ENCODE results near the gene ZNF804B. TPM values are rescaled to one million over a fixed set of nuclear protein-coding genes. Genes with fewer than 3 reads are reported as not detected.

The ZNF804B gene
- total RNA-seq, 6 donors from 2014 or later, result not detected

GRCh38 chr7:88881136-88881535 lies 121.6 kb downstream of the ZNF804B start:
- no peaks in the 10 kb centered on the region for H3K36me3 ChIP-seq
- no peak for DNase-seq
- no peak overlapping the region for H3K4me3 ChIP-seq
- no peak for ATAC-seq (ENCODE audit: low FRiP score in 2 of 2)
- H3K27ac ChIP-seq, result no peak overlapping the region
- TF ChIP-seq POLR2A (IDR thresholded peaks at IDR 0.05), result no peak
- no peak for TF ChIP-seq CTCF (IDR thresholded peaks at IDR 0.05)
- no peak for TF ChIP-seq EP300 (IDR thresholded peaks at IDR 0.05)
- no peak for TF ChIP-seq POLR2AphosphoS5 (IDR thresholded peaks at IDR 0.05)
- no peaks in the 10 kb centered on the region for H3K9me3 ChIP-seq
- no peaks in the 10 kb centered on the region for H3K4me1 ChIP-seq
- no peaks in the 10 kb centered on the region for H3K27me3 ChIP-seq

- no peak overlapping the region for H3K27ac ChIP-seq
- H3K27me3 ChIP-seq, result no peaks in the 10 kb centered on the region
- no peak for DNase-seq
- no peaks in the 10 kb centered on the region for H3K4me1 ChIP-seq
- WGBS, 2 donors, result 69 to 77% methylated on average over 2 of the region's 2 CpGs
- H3K4me3 ChIP-seq, result no peak overlapping the region
- no peak for ATAC-seq (ENCODE audit: low FRiP score in 2 of 2)
- H3K9me3 ChIP-seq, result no peaks in the 10 kb centered on the region
- H3K36me3 ChIP-seq, result no peaks in the 10 kb centered on the region
- no peak for TF ChIP-seq POLR2AphosphoS5 (IDR thresholded peaks at IDR 0.05)
- TF ChIP-seq EP300 (IDR thresholded peaks at IDR 0.05), result no peak
- no peak for TF ChIP-seq POLR2A (IDR thresholded peaks at IDR 0.05)
- no peak for TF ChIP-seq CTCF (IDR thresholded peaks at IDR 0.05)
Observed at GRCh38 chr7:88885131-88885530, 125.6 kb downstream of the ZNF804B start.

- Histone ChIP-seq H3K27me3 (no peaks in the 10 kb centered on the region), H3K27ac (no peak overlapping the region), H3K9me3 (no peaks in the 10 kb centered on the region), H3K4me1 (no peaks in the 10 kb centered on the region), H3K4me3 (no peak overlapping the region), H3K36me3 (no peaks in the 10 kb centered on the region)
- no peak for DNase-seq
- ATAC-seq (ENCODE audit: low FRiP score in 2 of 2), result no peak
- TF ChIP-seq CTCF (IDR thresholded peaks at IDR 0.05) (no peak), POLR2AphosphoS5 (IDR thresholded peaks at IDR 0.05) (no peak), EP300 (IDR thresholded peaks at IDR 0.05) (no peak), POLR2A (IDR thresholded peaks at IDR 0.05) (no peak)
- 65 to 71% methylated on average over 3 of the region's 3 CpGs for WGBS, 2 donors
Observed at GRCh38 chr7:88888684-88889083, 129.2 kb downstream of the ZNF804B start.

GRCh38 chr7:88910516-88910915 lies 151.0 kb downstream of the ZNF804B start:
- no peaks in the 10 kb centered on the region for H3K4me1 ChIP-seq
- H3K9me3 ChIP-seq, result no peaks in the 10 kb centered on the region
- no peaks in the 10 kb centered on the region for H3K36me3 ChIP-seq
- H3K27ac ChIP-seq, result no peak overlapping the region
- ATAC-seq (ENCODE audit: low FRiP score in 2 of 2), result no peak
- WGBS, 2 donors, result 88 to 91% methylated on average over 2 of the region's 2 CpGs
- no peak for TF ChIP-seq EP300 (IDR thresholded peaks at IDR 0.05)
- no peak for TF ChIP-seq POLR2AphosphoS5 (IDR thresholded peaks at IDR 0.05)
- no peak for TF ChIP-seq CTCF (IDR thresholded peaks at IDR 0.05)
- TF ChIP-seq POLR2A (IDR thresholded peaks at IDR 0.05), result no peak
- no peaks in the 10 kb centered on the region for H3K27me3 ChIP-seq
- H3K4me3 ChIP-seq, result no peak overlapping the region
- DNase-seq, result no peak

- no peak for ATAC-seq (ENCODE audit: low FRiP score in 2 of 2)
- TF ChIP-seq CTCF (IDR thresholded peaks at IDR 0.05) (no peak), POLR2A (IDR thresholded peaks at IDR 0.05) (no peak), EP300 (IDR thresholded peaks at IDR 0.05) (no peak), POLR2AphosphoS5 (IDR thresholded peaks at IDR 0.05) (no peak)
- no peaks in the 10 kb centered on the region for H3K36me3 ChIP-seq
- no peaks in the 10 kb centered on the region for H3K4me1 ChIP-seq
- H3K27ac ChIP-seq, result no peak overlapping the region
- WGBS, 2 donors, result 77 to 80% methylated on average over 2 of the region's 2 CpGs
- no peak for DNase-seq
- no peaks in the 10 kb centered on the region for H3K27me3 ChIP-seq
- H3K4me3 ChIP-seq, result no peak overlapping the region
- H3K9me3 ChIP-seq, result no peaks in the 10 kb centered on the region
Observed at GRCh38 chr7:88912852-88913251, 153.4 kb downstream of the ZNF804B start.
